Measurements from ENCODE around the gene MEF2C. TPM values are rescaled to one million over a fixed set of nuclear protein-coding genes. Genes with fewer than 3 reads are reported as not detected.

Gene MEF2C
- polyA plus RNA-seq, 1 donor from 2014 or later, result 30.2 TPM

DNA sequence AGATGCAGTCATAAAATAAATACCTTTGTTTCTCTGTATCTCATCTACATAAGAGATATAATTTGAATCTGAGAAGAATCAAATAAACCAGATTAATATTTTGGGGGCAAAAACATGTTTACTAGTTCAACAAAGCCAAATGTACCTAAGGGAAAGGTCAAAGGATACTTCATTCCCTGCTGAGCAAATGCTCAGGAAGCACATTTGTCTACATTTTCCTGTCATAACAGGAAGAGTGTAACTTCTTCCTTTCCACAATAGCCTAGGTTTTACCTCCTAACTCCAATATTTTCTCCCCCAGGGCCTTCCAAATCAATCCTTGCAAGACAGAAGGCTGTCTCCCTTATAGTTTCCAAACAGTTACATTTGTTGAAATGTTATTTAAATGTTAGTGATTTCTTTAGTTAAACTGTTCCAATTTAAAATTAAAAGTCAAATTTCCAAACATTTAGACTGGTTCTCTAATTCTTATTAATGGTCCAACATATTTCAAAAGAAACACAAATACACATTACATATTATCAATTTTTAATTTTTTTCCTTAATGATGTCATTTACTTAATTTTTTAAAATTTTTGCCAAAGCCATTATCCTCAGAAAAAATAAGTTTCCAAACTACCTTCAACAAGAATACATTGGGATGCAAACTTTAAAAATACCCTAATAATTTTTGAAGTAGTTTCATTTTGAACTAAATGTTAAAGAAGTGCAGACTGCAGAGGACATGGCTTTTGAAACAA is 67.8 kb downstream of the MEF2C start:
- TF ChIP-seq EZH2 (IDR thresholded peaks at IDR 0.05; ENCODE audit: borderline replicate concordance, insufficient read depth, low read length, poor library complexity, severe bottlenecking), result no peak
- TF ChIP-seq, protein P1, sequence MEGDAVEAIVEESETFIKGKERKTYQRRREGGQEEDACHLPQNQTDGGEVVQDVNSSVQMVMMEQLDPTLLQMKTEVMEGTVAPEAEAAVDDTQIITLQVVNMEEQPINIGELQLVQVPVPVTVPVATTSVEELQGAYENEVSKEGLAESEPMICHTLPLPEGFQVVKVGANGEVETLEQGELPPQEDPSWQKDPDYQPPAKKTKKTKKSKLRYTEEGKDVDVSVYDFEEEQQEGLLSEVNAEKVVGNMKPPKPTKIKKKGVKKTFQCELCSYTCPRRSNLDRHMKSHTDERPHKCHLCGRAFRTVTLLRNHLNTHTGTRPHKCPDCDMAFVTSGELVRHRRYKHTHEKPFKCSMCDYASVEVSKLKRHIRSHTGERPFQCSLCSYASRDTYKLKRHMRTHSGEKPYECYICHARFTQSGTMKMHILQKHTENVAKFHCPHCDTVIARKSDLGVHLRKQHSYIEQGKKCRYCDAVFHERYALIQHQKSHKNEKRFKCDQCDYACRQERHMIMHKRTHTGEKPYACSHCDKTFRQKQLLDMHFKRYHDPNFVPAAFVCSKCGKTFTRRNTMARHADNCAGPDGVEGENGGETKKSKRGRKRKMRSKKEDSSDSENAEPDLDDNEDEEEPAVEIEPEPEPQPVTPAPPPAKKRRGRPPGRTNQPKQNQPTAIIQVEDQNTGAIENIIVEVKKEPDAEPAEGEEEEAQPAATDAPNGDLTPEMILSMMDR (IDR thresholded peaks at IDR 0.05; ENCODE audit: poor library complexity, severe bottlenecking), result no peak
- no peak for TF ChIP-seq TAF1 (IDR thresholded peaks at IDR 0.05; ENCODE audit: low read depth)
- no peak for TF ChIP-seq RAD21 (conservative IDR thresholded peaks at IDR 0.05)
- Histone ChIP-seq H3K4me2 (ENCODE audit: low read length) (no peak overlapping the region), H3K27me3 (ENCODE audit: insufficient read depth, low read depth, low read length) (no peaks in the 10 kb centered on the region), H2AFZ (ENCODE audit: low read depth, low read length) (no peak overlapping the region), H3K36me3 (ENCODE audit: insufficient read depth, low read length) (no peaks in the 10 kb centered on the region), H3K9ac (ENCODE audit: low read length) (no peak overlapping the region), H3K27ac (ENCODE audit: low read length) (no peak overlapping the region), H4K20me1 (ENCODE audit: insufficient read depth) (no peaks in the 10 kb centered on the region), H3K79me2 (replicated peaks; ENCODE audit: insufficient read depth, low read length) (no peaks in the 10 kb centered on the region), H3F3A (ENCODE audit: insufficient read depth, low read length, poor library complexity, severe bottlenecking) (no peaks in the 10 kb centered on the region), H3K9me3 (ENCODE audit: low read length) (no peaks in the 10 kb centered on the region), H3K9me2 (ENCODE audit: insufficient read depth, low read length) (no peaks in the 10 kb centered on the region), H3K4me3 (ENCODE audit: low read length) (no peak overlapping the region)

DNA sequence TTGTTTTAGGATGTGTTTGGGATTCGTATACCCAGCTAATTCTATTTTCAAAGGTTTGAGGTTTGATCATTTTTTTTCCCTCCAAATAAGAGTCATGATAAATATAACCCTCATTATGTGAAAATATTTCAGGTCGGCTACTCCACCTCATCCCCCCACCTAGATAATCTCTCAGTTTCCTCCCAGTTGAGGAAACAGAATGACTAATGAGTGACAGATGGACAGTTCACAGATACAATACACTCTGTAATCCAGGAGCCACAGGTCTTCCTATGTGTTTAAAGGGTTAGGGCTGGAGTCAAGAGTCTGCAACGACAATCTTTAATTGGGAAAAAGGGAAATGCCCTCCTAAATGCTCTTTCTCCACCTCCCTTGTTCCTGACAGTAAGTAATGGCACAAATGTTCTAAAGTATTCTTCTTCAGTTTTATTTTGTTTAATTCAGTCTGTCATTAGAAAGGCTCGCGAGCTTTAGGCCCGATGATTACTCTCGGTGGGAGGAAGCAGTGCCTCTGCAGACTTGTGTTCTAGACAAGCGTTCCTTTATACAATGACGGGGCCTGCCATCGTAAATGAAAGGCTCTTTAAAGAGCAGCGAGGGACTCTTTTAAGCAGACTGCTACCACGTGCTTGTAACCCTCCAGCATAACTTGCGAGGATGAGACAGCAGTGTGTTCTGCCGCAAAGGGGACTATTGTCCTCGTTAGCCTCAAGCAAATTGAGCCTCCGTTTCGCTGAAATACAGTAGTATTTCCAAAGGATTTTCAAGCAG is 69.0 kb downstream of the MEF2C start:
- no peaks in the 10 kb centered on the region for H3K79me2 ChIP-seq (replicated peaks; ENCODE audit: insufficient read depth, low read length)

More for the DNA sequence above, 69.0 kb downstream of the MEF2C start:
- no peaks in the 10 kb centered on the region for H3K27me3 ChIP-seq (ENCODE audit: insufficient read depth, low read depth, low read length)
- no peak overlapping the region for H3K4me2 ChIP-seq (ENCODE audit: low read length)
- H3K9me3 ChIP-seq (ENCODE audit: low read length), result no peaks in the 10 kb centered on the region
- no peak for TF ChIP-seq RAD21 (conservative IDR thresholded peaks at IDR 0.05)
- no peak for TF ChIP-seq EZH2 (IDR thresholded peaks at IDR 0.05; ENCODE audit: borderline replicate concordance, insufficient read depth, low read length, poor library complexity, severe bottlenecking)
- no peak for TF ChIP-seq MXI1 (conservative IDR thresholded peaks at IDR 0.05; ENCODE audit: poor library complexity, severe bottlenecking)
- TF ChIP-seq, protein P2, sequence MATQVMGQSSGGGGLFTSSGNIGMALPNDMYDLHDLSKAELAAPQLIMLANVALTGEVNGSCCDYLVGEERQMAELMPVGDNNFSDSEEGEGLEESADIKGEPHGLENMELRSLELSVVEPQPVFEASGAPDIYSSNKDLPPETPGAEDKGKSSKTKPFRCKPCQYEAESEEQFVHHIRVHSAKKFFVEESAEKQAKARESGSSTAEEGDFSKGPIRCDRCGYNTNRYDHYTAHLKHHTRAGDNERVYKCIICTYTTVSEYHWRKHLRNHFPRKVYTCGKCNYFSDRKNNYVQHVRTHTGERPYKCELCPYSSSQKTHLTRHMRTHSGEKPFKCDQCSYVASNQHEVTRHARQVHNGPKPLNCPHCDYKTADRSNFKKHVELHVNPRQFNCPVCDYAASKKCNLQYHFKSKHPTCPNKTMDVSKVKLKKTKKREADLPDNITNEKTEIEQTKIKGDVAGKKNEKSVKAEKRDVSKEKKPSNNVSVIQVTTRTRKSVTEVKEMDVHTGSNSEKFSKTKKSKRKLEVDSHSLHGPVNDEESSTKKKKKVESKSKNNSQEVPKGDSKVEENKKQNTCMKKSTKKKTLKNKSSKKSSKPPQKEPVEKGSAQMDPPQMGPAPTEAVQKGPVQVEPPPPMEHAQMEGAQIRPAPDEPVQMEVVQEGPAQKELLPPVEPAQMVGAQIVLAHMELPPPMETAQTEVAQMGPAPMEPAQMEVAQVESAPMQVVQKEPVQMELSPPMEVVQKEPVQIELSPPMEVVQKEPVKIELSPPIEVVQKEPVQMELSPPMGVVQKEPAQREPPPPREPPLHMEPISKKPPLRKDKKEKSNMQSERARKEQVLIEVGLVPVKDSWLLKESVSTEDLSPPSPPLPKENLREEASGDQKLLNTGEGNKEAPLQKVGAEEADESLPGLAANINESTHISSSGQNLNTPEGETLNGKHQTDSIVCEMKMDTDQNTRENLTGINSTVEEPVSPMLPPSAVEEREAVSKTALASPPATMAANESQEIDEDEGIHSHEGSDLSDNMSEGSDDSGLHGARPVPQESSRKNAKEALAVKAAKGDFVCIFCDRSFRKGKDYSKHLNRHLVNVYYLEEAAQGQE (IDR thresholded peaks at IDR 0.05; ENCODE audit: borderline replicate concordance), result no peak
- no peak for TF ChIP-seq POLR2AphosphoS5 (IDR thresholded peaks at IDR 0.05)
- TF ChIP-seq, protein P1 (IDR thresholded peaks at IDR 0.05; ENCODE audit: poor library complexity, severe bottlenecking), result no peak
- no peak for TF ChIP-seq SMC3 (conservative IDR thresholded peaks at IDR 0.05; ENCODE audit: poor library complexity)
- TF ChIP-seq EP300 (conservative IDR thresholded peaks at IDR 0.05; ENCODE audit: poor library complexity, severe bottlenecking), result no peak
- TF ChIP-seq TAF1 (IDR thresholded peaks at IDR 0.05; ENCODE audit: low read depth), result no peak
- H3K4me3 ChIP-seq (ENCODE audit: low read length), result no peak overlapping the region
- H3F3A ChIP-seq (ENCODE audit: insufficient read depth, low read length, poor library complexity, severe bottlenecking), result no peaks in the 10 kb centered on the region
- no peak overlapping the region for H2AFZ ChIP-seq (ENCODE audit: low read depth, low read length)
- no peak overlapping the region for H3K27ac ChIP-seq (ENCODE audit: low read length)
- H3K36me3 ChIP-seq (ENCODE audit: insufficient read depth, low read length), result no peaks in the 10 kb centered on the region
- no peaks in the 10 kb centered on the region for H3K9me2 ChIP-seq (ENCODE audit: insufficient read depth, low read length)
- no peaks in the 10 kb centered on the region for H4K20me1 ChIP-seq (ENCODE audit: insufficient read depth)
- no peak overlapping the region for H3K9ac ChIP-seq (ENCODE audit: low read length)
